CD4-positive, alpha-beta T cell treated with Interferon alpha-2 for 1 hour (primary cell): ENCODE data around the gene DNMT3L.
"Not testable (repeated sequence)": the region's sequence is repeated elsewhere in the genome, so short reads cannot be mapped to it uniquely, and the experiment has no call there.

Experiments
- DNase-seq, 2 donors: peaks; one replicate each; pipeline ENCODE4 v3.0.0-alpha.2; 2020 to 2022

DNMT3L gene

DNA sequence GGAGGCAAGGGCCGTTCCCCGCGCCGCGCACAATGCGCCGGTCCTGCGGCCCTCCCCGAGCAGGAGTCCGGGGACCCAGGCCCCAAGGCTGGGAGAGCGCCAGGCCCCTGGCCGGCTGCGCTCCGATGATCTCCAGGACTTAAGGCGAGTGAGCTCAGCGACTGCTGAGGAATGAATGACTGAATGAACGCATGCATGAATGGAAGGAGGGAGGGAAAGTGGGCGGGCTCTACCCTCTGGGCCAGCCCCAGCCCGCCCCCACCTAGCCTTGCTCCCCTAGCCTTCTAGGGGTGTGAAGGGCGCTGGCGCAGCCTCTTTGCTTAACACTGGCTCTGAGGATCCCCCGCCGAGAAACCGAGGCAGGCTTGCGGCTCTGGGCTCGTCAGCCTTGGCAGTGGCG is 20.4 kb downstream of the DNMT3L start:
- not testable (repeated sequence) for DNase-seq

DNA sequence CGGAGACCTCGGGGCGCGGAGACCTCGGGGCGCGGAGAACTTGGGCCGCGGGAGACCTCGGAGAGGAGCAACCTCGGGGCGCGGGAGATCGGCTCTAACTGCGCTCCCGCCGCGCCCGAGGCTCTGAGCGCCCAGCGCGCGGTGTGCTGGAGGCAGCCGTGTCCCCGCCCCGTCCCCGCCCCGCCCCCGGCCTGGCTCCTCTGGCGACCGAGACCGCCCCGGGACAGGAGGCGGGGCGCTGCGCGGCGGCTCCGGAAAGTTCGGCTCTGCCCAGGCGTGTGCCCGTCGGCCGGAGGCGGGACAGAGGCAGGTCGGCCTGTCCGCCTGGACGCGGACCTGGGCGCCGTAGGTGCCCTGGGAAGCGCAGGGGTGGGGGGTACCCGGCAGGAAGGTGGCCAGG is 20.9 kb downstream of the DNMT3L start, which contains the start of gene ICOSLG:
Gene ICOSLG (minus strand): TSS at position 102 of the 400 bp plus-strand sequence. CDS start 126 bp downstream, outside the sequence.
- not testable (repeated sequence) for DNase-seq

DNA sequence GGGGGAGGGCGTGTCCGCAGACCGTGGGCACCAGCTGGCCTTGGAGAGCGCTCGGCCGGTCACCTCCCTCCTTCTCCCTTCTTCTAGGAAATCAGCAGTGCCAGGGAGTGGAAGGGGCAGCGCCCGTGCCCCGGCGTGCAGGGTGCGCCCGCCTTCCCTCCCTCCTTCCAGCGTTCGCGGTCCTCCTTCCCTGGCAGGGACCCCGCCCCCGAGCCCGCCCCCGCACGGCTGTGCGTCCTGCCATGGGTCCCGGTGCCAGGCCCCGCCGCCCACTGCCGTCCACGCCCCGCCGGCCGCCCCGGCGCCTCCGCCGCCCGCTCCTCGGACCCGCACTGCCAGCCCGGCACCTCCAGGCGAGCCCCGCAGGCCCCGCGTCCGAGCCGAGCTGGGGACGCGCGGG is 21.3 kb downstream of the DNMT3L start:
- not testable (repeated sequence) for DNase-seq

DNA sequence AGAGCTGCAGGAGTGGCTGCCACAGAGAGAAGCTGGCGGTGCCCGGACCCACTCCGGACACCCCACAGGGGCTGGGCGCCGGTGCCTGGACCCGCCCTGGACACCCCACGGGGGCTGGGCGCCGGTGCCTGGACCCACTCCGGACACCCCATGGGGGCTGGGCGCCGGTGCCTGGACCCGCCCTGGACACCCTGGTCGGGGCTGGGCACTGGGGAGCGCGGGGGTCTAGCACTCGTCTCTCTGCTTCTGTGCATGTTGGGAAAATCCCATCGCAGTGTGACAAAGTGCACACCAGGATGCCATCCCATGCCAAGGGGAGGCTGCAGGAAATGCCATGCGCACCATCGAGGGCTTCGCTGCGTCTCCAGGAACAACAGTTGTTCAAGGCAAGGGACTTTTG is 32.1 kb downstream of the DNMT3L start:
- not testable (repeated sequence) for DNase-seq

DNA sequence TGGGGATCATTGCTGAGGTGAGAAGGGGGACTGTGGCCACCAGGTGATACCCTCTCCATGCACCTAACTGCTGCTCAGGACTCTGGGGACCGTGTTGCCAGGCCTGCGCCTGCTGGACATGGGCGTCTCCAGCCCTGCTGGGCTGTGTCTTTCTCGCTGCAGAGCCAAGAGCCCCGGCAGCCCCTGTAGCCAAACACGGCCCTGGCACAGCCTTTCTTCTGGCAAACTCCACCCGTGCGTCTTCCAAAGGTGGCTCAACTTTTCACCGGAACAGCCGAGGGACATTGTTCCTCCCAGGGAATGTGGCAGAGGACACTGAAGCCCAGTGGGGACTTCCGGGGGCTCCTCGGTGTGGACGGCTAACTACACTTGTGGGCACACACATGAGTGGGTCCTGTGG is 33.6 kb downstream of the DNMT3L start:
- not testable (repeated sequence) for DNase-seq

DNA sequence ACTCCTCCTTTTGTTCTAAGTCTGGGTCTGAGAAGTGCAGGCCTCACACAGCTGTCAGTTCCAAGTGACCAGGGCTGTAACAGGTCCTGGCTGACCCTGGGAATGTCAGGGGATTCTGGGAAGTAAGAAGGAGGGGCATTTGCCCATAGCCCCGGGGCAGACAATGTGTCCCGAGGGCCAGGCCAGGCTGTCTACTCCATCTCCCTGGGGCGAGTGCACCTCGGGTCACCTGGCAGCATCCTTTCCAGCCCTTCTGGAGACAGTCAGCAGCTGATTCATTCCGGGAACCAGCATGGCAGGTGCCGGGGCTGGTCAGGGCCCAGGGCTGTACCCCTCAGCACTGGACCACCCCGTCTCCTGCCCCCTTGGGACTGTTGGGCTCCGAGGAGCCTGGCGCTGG is 34.1 kb downstream of the DNMT3L start:
- not testable (repeated sequence) for DNase-seq

DNA sequence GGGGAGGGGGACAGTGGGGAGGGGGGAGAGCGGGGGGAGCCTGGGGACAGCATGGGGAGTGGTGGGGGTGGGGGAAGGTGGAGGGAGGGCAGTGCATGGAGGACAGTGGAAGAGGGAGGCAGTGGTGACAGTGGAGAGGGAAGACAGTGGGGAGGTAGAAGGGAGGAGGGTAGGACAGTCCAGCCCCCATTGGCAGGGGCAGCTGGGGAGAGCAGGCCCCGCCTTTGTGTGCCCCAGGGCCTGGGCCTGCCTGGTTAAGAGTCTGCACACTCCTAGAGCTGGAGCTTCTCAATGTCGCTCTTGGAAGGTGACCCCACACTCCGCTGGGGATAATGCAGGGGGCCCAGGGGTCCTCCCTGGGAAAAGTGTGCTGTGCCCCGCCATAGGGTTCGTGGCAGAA is 36.1 kb downstream of the DNMT3L start:
- not testable (repeated sequence) for DNase-seq

DNA sequence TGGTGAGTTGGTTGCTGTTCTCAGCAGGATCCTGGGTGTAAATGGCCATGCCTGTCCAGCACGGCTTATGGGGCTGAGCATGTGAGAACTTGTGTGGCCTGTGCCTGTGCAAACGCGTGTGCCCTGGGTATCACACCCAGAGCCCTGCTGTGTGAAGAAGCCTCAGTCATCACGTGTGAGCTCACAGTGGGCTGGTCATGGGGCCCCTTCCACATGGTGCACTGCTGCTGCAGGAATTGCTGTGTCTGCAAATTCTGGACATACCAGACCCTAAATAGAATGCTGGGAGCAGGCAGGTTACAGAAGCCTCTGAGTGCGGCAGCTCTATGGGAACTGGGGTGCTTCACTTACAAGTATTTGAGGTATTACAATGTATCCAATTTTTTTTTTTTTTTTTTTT is 38.4 kb downstream of the DNMT3L start:
- not testable (repeated sequence) for DNase-seq

DNA sequence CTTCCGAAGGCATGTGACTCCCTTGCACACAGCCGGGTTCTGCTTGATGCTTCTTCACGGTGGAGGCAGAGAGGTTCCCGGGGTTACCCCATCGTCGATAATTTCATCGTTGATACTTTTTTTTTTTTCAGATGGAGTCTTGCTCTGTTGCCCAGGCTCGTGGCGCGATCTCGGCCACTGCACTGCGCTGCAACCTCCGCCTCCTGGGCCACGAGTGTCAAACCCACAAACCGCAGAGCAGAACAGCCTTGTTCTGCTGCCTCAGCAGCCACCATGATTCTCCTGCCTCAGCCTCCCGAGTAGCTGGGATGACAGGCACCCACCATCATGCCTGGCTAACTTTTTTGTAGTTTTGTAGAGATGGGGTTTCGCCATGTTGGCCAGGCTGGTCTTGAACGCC is 41.0 kb downstream of the DNMT3L start:
- DNase-seq: not testable (repeated sequence)

DNA sequence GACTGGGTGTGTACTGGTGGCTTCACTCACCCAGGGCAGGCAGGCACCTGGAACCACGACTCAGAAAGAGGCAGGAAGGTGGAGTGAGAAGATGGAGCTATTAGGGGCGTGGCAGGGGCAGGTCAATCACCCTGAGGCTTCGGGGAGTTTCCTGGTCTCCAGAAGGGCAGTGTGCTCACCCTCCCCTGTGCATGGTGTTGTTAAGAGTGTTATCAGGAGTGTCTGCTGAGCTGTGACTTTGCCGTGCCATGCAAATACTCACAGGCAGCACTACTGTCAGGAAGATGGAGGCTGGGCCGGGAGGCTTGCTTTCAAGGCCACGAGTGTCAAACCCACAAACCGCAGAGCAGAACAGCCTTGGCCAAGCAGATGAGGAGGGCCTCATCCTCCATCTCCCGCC is 43.2 kb downstream of the DNMT3L start:
- DNase-seq: not testable (repeated sequence)

DNA sequence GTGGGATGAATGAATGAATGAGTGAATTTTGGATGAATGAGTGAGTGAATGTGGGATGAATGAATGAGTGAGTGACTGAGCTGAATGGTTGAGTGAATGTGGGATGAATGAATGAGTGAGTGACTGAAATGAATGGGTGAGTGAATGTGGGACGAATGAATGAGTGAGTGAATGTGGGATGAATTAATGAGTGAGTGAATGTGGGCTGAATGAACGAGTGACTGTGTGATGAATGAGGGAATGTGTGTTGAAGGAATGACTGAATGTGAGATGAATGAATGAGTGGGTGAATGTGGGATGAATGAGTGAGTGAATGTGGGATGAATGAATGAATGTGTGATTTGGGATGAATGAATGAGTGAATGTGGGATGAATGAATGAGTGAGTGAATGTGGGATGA is 49.7 kb downstream of the DNMT3L start:
- not testable (repeated sequence) for DNase-seq

DNA sequence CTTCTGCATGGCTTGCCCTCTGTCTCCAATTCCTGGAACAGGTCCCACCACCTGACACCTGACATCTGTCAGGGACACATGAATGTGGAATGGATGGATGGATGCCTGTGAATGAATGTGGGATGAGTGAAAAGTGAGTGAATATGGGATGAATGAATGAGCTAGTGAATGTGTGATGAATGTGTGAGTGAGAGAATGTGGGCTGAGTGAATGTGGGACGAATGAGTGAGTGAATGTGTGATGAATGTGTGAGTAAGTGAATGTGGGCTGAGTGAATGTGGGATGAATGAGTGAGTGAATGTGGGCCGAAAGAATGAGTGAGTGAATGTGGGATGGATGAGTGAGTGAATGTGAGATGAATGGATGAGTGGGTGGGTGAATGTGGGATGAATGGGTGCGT is 50.1 kb downstream of the DNMT3L start:
- not testable (repeated sequence) for DNase-seq

DNA sequence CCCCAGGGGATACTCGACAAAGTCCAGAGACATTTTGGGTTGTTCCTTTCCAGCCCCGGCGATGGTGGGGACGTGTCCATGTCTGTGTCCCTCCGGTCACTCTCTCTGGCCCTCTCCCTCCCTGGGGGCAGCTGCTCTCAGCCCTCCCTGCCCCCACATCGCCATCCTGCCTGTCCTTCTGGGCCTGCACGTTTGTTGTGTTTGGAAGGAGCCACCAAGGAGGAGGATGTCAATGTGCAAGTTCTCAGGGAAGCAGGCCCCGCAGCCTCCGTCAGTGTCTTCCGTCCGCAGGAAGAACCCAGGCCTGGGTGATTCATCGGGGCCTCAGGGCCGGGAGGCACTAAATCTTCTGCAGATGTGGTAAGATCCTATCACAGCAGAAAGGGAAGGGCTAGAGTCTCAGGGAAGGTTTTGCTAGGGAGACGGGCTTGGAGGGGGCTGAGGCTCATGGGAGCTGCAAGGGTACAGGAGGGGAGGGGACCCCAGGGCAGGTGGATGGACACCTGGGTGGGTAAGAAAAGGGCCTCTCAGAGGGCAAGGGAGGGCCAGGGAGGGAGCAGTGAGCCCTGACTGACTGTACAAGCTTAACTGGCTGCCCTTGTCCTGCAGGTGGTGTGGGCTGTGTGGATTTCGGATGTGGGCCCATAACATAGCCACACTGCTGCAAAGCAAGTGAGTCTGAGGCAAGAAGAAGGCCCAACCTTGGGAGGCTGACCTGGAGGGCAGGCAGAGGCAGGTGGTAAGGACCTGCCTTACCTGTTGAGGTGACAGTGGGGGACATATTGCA is 53.6 kb downstream of the DNMT3L start:
- DNase-seq: not testable (repeated sequence)

DNA sequence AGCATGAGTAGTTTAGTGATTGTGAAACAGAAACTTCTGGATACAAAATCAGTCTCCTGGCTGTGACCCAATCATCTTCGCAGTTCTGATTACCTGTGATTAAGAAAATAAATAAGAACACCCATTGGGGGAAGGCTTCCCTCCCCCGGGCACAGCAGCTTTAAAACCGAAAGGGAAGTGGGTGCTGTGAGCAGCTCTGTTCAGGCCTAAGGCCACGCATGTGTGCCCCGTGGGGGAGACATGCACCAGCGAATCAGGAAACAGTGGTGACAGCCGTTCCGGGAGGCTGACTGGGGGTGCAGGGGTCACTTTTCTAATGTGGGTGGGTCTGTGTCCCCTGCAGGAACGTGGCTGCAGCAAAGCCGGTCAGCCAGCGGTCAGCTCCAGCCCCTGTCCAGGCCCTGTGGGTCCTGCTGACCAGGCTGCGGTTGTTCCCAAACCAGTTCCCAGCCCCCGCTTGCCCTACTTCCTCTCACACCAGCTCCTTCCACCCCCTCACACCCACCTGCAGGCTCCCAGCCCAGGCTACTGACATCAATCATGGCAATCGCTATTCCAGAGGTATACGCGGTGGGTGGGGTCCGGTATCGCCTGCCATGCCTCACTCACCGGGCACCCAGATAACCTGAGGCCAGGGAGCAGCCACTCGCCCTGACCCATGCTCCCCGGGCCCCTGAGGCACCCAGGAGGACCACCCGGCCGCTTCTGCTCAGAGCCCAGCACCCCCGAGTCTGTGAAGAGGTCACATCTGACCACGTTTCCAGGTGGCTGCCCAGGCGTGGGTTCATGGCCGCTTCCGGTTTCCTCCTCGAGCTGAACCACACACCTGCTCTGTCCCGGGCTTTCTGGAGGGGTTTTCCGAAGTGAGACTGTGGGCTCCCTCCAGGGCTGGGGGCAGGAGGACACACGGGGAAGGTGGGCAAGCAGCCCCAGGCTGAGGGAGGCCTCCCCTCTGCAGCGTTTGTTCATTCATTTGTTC is 54.7 kb downstream of the DNMT3L start:
- not testable (repeated sequence) for DNase-seq

DNA sequence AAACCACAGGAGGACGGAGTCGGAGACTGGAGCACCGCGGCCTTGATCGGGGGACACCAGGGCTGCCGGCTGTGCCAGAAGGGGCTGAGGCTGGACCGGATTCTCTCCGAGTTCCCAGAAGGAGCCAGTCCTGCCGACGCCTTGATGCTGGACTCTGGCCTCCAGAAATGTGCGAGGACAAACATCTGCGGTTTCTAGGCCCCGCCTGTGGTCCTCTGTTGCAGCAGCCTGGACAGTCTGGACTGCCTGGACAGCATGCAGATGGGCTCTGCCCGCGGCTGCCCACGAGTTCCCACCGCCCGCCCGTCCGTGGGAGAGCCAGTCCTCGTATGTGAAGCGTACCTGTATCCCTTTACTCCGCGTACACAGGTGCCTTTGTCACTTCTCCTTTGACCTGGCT is 55.5 kb downstream of the DNMT3L start:
- not testable (repeated sequence) for DNase-seq

DNA sequence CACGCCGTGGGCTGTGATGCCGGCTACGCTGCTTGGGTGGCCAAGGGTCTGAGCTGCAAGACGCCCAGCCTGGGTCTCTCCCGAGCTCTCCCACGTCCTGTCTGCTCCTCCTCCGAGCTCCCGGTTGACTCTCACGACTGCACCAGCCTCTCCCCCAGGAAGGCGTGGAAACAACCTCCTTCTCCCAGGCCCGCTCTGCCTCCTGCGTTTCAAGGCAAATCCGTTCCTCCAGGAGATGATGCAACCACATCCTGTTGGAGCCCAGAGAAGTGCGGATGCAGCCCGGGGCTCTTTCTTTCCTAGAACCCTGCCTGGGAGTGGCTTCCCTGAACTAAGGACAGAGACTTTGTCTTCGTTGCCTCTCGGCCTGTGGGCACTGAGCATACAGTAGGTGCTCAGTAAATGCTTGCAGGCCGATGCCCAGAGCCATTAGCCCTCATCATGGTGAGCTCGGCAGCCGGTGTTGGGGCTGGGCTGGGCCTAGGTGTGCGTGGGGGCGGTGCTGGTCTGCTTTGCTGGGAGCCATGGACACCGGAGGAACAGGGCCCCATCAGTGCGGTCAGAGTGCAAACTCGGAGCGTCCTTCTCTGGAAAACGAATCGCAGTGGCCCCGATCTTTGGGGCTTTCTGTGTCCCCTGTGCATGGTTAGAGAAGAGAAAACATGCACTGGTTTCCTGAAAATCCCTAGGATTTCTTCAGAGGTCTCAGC is 59.0 kb downstream of the DNMT3L start:
- DNase-seq: not testable (repeated sequence)

DNA sequence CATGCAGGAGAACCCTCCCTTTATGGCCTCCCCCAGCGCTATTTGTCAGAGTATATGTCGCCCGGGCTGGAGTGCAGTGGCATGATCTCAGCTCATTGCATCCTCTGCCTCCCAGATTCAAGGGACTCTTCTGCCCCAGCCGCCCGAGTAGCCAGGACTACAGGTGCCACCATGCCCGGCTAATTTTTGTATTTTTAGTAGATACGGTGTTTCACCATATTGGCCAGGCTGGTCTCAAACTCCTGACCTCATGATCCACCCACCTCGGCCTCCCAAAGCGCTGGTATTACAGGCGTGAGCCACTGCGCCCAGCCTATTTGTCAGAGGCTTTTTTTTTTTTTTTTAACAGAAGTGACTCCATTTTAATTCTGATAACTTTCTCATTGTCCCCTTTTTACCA is 61.7 kb downstream of the DNMT3L start:
- DNase-seq: not testable (repeated sequence)

DNA sequence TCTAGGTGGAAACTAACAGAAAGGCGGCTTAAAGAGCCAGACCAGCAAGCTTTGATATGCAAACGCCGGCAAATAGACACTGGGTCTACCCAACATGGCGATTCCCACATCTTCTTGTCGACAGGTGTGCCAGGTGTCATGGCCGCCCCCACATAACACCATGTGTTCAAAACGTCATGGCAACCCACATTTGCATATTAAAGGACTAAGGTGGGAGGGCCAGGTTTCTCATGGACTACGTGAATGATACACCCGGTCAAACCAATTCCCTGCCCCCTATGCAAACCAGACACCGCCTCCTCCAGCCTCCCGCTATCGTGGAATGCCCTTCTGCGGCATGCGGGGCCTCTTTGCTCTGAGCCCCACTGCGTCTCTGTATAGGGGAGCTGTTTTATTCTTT is 62.2 kb downstream of the DNMT3L start:
- DNase-seq: no peak

DNA sequence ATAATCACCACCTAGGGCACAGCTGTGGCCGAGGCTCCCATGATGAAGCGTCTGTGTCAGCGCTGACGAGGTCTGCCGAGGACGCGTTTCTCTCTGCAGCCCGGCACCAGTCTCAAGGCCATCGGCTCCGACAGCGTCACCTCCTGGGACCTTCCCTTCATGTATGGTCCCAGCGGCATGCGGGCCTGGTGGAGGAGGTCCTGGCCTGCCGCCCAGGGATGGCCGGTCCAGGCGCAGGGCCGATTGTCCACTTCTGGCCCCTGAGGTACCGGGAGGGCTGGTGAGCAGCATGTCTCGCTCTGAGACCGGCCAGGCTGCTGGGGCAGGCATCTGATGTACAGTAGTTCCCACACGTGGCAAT is 64.6 kb downstream of the DNMT3L start:
- not testable (repeated sequence) for DNase-seq
